SU-DHL-6 (cell line): ENCODE measurements around the gene ZMYND15.

ENCODE experiments used
- EZH2phosphoT487 ChIP-seq: fragments of 200-600 bp; sonication (generic), shearing (Covaris generic); conservative IDR thresholded peaks from 2 replicates; pipeline ENCODE4 v1.6.1; 2018; ENCODE audit warnings: mild to moderate bottlenecking, antibody characterized with exemption, low read length, moderate library complexity, mixed read lengths
- TF ChIP-seq, protein P1 (sequence below): fragments of 200-600 bp; sonication (generic); IDR thresholded peaks from one replicate; pipeline ENCODE4 v1.5.1; 2017; ENCODE audit warnings: antibody characterized with exemption, mild to moderate bottlenecking, low read length, moderate library complexity; ENCODE audit not compliant: insufficient read depth, poor library complexity, severe bottlenecking

DNA sequence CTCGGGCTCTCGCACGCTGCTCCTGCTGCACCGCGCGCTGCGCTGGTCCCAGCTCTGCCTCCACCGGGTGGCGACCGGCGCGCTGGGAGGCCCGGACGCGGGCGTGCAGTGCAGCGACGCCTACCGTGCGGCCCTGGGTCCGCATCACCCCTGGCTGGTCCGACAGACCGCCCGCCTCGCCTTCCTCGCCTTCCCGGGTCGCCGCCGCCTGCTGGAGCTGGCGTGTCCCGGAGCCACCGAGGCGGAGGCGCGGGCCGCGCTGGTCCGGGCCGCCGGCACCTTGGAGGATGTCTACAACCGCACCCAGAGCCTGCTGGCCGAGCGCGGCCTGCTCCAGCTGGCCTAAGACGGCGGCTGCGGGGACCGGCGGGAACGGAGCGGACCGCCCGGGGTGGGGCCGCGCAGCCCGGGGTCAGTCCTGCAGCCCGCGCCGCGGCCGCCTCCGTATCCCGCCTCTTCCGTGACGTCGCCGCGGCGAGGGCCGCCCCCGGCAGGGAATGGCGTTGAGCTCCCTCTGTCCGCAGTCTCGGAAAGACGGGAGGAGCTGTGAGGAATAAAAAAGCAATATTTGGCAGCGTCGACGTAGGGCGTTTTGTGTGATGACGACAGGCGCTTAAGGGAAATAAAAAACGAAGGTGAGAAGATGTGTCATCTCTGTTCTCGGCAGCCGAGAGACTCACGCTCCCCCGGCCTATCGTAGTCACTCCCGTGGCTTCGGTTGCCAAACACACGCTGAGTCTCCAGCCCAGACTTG is 50.5 kb downstream of the ZMYND15 start:
- TF ChIP-seq, protein P1, sequence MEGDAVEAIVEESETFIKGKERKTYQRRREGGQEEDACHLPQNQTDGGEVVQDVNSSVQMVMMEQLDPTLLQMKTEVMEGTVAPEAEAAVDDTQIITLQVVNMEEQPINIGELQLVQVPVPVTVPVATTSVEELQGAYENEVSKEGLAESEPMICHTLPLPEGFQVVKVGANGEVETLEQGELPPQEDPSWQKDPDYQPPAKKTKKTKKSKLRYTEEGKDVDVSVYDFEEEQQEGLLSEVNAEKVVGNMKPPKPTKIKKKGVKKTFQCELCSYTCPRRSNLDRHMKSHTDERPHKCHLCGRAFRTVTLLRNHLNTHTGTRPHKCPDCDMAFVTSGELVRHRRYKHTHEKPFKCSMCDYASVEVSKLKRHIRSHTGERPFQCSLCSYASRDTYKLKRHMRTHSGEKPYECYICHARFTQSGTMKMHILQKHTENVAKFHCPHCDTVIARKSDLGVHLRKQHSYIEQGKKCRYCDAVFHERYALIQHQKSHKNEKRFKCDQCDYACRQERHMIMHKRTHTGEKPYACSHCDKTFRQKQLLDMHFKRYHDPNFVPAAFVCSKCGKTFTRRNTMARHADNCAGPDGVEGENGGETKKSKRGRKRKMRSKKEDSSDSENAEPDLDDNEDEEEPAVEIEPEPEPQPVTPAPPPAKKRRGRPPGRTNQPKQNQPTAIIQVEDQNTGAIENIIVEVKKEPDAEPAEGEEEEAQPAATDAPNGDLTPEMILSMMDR, result peak; percentile 66
- no peak for TF ChIP-seq EZH2phosphoT487
